K562 (cell line): ENCODE data around the gene RASSF1. TPM values are rescaled to one million over a fixed set of nuclear protein-coding genes. Genes with fewer than 3 reads are reported as not detected.

Experiments
- CEBPG ChIP-seq, 3 experiments: fragments of 200-800 bp in 1 of 3; sonication (Bioruptor generic) in 1 of 3; sonication (generic) in 1 of 3; formaldehyde crosslinking in 1 of 3; IDR thresholded peaks in 2 of 3; conservative IDR thresholded peaks in 1 of 3; 2 replicates each; pipeline versions ENCODE4 v1.6.1 to v1.8.0; 2016 to 2022; ENCODE audit warnings: missing compliant biosample characterization in 2 of 3, missing genetic modification characterization in 2 of 3, mild to moderate bottlenecking in 1 of 3, missing genetic modification reagents in 1 of 3
- CREM ChIP-seq: IDR thresholded peaks from 2 replicates; pipeline ENCODE4 v1.6.1; 2014; ENCODE audit warnings: antibody characterized with exemption, low read depth
- E2F6 ChIP-seq, 2 experiments: IDR thresholded peaks; 2 replicates each; pipeline ENCODE4 v1.6.1; 2011; ENCODE audit warnings: borderline replicate concordance in 1 of 2, control low read depth in 1 of 2, low read depth in 1 of 2, low read length in 1 of 2, mild to moderate bottlenecking in 1 of 2, mixed read lengths in 1 of 2, moderate library complexity in 1 of 2; ENCODE audit not compliant: insufficient read depth in 1 of 2, insufficient read length in 1 of 2, poor library complexity in 1 of 2, severe bottlenecking in 1 of 2; ENCODE audit errors: extremely low read depth in 1 of 2
- HEY1 ChIP-seq: fragments of 250-450 bp; sonication (Bioruptor Pico); IDR thresholded peaks from 2 replicates; pipeline ENCODE4 v1.5.0; 2020; ENCODE audit warnings: mild to moderate bottlenecking, moderate library complexity, borderline replicate concordance
- NFE2 ChIP-seq: IDR thresholded peaks from 2 replicates; pipeline ENCODE4 v1.6.1; 2014; ENCODE audit warnings: antibody characterized with exemption, low read depth
- TCF7 ChIP-seq: sonication (generic); IDR thresholded peaks from 2 replicates; pipeline ENCODE4 v1.6.1; 2016; ENCODE audit warnings: antibody characterized with exemption, borderline replicate concordance
- ZNF518B ChIP-seq: fragments of 250-450 bp; sonication (Bioruptor Pico); IDR thresholded peaks from 2 replicates; pipeline ENCODE4 v1.5.0; 2021; ENCODE audit warnings: mild to moderate bottlenecking, moderate library complexity
- polyA plus RNA-seq, 8 experiments: library from polyadenylated mRNA; depleted of rRNA in 4 of 8; stranded (reverse) in 5 of 8; unstranded in 3 of 8; fragments of >200 nt; fragmentation: Nextera tagmentation in 2 of 8; fragmentation: Illumina TruSeq in 1 of 8; extraction: Ambion mirVana in 2 of 8; extraction: Trizol in 1 of 8; gene quantifications; 2 replicates each; pipeline versions ENCODE4 v1.2.1 to v1.2.3, GENCODE V29; 2011 to 2014; ENCODE audit warnings: inconsistent platforms in 1 of 8, missing spikeins in 1 of 8
- total RNA-seq, 7 experiments: library from RNA; depleted of rRNA in 6 of 7; stranded (reverse); fragments of >200 nt in 6 of 7; fragmentation: Illumina TruSeq in 2 of 7; extraction: Trizol in 2 of 7; gene quantifications; 2 replicates each; pipeline versions ENCODE4 v1.2.1 to v1.2.3, GENCODE V29; 2011 to 2021; ENCODE audit warnings: low replicate concordance in 1 of 7
- TF ChIP-seq, protein P1 (sequence below): sonication (generic); formaldehyde crosslinking; IDR thresholded peaks from 2 replicates; pipeline ENCODE4 v1.8.0; 2023; ENCODE audit warnings: mild to moderate bottlenecking, missing genetic modification reagents
- TF ChIP-seq, protein P2 (sequence below): fragments of 450-650 bp; formaldehyde crosslinking; IDR thresholded peaks from 2 replicates; pipeline ENCODE4 v1.4.0; 2022; ENCODE audit warnings: missing genetic modification characterization
- TF ChIP-seq, protein P3 (sequence below): fragments of 450-650 bp; IDR thresholded peaks from 2 replicates; pipeline ENCODE4 v1.6.1; 2017; ENCODE audit warnings: antibody characterized with exemption

The RASSF1 gene
- total and polyA plus RNA-seq, 9 of the 15 experiments (the other 6 are each of a cell fraction or from before 2014, with no cell fraction given): 3.6 to 57.1 (median 24.6) TPM

GRCh38 chr3:50337175-50337861 lies 3.3 kb downstream of the RASSF1 start (continued):
- TF ChIP-seq HEY1 (CRISPR knock-in tag) (no peak), ZNF518B (no peak), CEBPG (CRISPR knock-in tag; IDR thresholded peaks at IDR 0.05) (no peak), CEBPG (tag; conservative IDR thresholded peaks at IDR 0.05 in 1 of 2, IDR thresholded peaks at IDR 0.05 in 1 of 2) (no peak), TCF7 (no peak; the same call in 1 of the 2 replicates), E2F6 (IDR thresholded peaks at IDR 0.05; ENCODE audit: borderline replicate concordance in 1 of 2, extremely low read depth in 1 of 2, insufficient read depth in 1 of 2, insufficient read length in 1 of 2, low read depth in 1 of 2, low read length in 1 of 2, poor library complexity in 1 of 2, severe bottlenecking in 1 of 2) (peak; percentile 74 to 89), CREM (peak; percentile 84), NFE2 (no peak)
- TF ChIP-seq, protein P1, sequence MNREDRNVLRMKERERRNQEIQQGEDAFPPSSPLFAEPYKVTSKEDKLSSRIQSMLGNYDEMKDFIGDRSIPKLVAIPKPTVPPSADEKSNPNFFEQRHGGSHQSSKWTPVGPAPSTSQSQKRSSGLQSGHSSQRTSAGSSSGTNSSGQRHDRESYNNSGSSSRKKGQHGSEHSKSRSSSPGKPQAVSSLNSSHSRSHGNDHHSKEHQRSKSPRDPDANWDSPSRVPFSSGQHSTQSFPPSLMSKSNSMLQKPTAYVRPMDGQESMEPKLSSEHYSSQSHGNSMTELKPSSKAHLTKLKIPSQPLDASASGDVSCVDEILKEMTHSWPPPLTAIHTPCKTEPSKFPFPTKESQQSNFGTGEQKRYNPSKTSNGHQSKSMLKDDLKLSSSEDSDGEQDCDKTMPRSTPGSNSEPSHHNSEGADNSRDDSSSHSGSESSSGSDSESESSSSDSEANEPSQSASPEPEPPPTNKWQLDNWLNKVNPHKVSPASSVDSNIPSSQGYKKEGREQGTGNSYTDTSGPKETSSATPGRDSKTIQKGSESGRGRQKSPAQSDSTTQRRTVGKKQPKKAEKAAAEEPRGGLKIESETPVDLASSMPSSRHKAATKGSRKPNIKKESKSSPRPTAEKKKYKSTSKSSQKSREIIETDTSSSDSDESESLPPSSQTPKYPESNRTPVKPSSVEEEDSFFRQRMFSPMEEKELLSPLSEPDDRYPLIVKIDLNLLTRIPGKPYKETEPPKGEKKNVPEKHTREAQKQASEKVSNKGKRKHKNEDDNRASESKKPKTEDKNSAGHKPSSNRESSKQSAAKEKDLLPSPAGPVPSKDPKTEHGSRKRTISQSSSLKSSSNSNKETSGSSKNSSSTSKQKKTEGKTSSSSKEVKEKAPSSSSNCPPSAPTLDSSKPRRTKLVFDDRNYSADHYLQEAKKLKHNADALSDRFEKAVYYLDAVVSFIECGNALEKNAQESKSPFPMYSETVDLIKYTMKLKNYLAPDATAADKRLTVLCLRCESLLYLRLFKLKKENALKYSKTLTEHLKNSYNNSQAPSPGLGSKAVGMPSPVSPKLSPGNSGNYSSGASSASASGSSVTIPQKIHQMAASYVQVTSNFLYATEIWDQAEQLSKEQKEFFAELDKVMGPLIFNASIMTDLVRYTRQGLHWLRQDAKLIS: peak; percentile 89
- TF ChIP-seq, protein P2, sequence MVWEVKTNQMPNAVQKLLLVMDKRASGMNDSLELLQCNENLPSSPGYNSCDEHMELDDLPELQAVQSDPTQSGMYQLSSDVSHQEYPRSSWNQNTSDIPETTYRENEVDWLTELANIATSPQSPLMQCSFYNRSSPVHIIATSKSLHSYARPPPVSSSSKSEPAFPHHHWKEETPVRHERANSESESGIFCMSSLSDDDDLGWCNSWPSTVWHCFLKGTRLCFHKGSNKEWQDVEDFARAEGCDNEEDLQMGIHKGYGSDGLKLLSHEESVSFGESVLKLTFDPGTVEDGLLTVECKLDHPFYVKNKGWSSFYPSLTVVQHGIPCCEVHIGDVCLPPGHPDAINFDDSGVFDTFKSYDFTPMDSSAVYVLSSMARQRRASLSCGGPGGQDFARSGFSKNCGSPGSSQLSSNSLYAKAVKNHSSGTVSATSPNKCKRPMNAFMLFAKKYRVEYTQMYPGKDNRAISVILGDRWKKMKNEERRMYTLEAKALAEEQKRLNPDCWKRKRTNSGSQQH (CRISPR knock-in tag): 0 out of 2 replicates have a peak, but pooled peaks have one; percentile 18
- TF ChIP-seq, protein P3, sequence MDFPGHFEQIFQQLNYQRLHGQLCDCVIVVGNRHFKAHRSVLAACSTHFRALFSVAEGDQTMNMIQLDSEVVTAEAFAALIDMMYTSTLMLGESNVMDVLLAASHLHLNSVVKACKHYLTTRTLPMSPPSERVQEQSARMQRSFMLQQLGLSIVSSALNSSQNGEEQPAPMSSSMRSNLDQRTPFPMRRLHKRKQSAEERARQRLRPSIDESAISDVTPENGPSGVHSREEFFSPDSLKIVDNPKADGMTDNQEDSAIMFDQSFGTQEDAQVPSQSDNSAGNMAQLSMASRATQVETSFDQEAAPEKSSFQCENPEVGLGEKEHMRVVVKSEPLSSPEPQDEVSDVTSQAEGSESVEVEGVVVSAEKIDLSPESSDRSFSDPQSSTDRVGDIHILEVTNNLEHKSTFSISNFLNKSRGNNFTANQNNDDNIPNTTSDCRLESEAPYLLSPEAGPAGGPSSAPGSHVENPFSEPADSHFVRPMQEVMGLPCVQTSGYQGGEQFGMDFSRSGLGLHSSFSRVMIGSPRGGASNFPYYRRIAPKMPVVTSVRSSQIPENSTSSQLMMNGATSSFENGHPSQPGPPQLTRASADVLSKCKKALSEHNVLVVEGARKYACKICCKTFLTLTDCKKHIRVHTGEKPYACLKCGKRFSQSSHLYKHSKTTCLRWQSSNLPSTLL: 0 out of 2 replicates have a peak, but pooled peaks have one; percentile 16
